ENCODE measurements around the gene COL17A1. TPM values are rescaled to one million over a fixed set of nuclear protein-coding genes. Genes with fewer than 3 reads are reported as not detected.

The COL17A1 gene
- total and polyA plus RNA-seq, 2 experiments from 2014 or later, result 1.1 to 1.3 TPM

- TF ChIP-seq, protein P1, sequence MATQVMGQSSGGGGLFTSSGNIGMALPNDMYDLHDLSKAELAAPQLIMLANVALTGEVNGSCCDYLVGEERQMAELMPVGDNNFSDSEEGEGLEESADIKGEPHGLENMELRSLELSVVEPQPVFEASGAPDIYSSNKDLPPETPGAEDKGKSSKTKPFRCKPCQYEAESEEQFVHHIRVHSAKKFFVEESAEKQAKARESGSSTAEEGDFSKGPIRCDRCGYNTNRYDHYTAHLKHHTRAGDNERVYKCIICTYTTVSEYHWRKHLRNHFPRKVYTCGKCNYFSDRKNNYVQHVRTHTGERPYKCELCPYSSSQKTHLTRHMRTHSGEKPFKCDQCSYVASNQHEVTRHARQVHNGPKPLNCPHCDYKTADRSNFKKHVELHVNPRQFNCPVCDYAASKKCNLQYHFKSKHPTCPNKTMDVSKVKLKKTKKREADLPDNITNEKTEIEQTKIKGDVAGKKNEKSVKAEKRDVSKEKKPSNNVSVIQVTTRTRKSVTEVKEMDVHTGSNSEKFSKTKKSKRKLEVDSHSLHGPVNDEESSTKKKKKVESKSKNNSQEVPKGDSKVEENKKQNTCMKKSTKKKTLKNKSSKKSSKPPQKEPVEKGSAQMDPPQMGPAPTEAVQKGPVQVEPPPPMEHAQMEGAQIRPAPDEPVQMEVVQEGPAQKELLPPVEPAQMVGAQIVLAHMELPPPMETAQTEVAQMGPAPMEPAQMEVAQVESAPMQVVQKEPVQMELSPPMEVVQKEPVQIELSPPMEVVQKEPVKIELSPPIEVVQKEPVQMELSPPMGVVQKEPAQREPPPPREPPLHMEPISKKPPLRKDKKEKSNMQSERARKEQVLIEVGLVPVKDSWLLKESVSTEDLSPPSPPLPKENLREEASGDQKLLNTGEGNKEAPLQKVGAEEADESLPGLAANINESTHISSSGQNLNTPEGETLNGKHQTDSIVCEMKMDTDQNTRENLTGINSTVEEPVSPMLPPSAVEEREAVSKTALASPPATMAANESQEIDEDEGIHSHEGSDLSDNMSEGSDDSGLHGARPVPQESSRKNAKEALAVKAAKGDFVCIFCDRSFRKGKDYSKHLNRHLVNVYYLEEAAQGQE (IDR thresholded peaks at IDR 0.05; ENCODE audit: unreplicated experiment), result no peak
- no peak for TF ChIP-seq POLR2AphosphoS5 (IDR thresholded peaks at IDR 0.05; ENCODE audit: low read depth)
- no peak for TF ChIP-seq JUNB (IDR thresholded peaks at IDR 0.05; ENCODE audit: unreplicated experiment)
- no peak for TF ChIP-seq ZNF331 (CRISPR knock-in tag; IDR thresholded peaks at IDR 0.05; ENCODE audit: low read depth)
Measured at GRCh38 chr10:104120512-104120902, 34.8 kb upstream of the COL17A1 start (continued).

DNA sequence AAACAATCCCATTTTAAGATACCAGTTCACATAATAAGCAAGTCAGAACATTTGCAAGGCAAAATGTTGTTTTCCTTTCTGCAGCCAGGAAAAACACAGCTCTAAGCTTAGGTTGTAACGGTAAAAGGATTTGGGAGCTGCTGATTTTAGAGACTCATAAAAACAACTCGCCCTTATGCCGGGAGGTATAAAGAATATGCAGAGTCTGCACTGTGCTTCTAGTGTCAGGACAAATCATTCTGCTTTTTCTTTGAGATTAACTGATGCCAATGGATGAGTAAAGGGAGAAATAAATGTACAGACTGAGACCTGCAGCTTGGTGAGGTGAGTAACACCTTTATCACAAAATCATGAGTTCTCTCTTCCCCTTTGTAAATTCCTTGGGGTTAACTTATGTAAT lies 34.3 kb upstream of the COL17A1 start:
- no peaks in the 10 kb centered on the region for H3K36me3 ChIP-seq (ENCODE audit: insufficient read depth)
- Mint-ChIP-seq H3K36me3 (ENCODE audit: low read depth) (no peaks in the 10 kb centered on the region; the same call in 1 of the 3 replicates), H3K4me3 (peak overlapping the region; percentile 7; the same call in 1 of the 3 replicates), H3K4me1 (peaks cover 25% of the 10 kb centered on the region), H3K9me3 (no peaks in the 10 kb centered on the region), H3K27me3 (ENCODE audit: insufficient read depth, low read depth, poor library complexity) (peaks cover 8% of the 10 kb centered on the region), H3K27ac (peak overlapping the region; percentile 100; the same call in 1 of the 2 replicates)
- peaks cover 14% of the 10 kb centered on the region; the same call in 1 of the 2 replicates for H3K4me1 ChIP-seq (ENCODE audit: insufficient read depth)
- no peaks in the 10 kb centered on the region for H3K27me3 ChIP-seq (ENCODE audit: insufficient read depth)
- H3K9me2 ChIP-seq (ENCODE audit: insufficient read depth), result no peaks in the 10 kb centered on the region
- no peak overlapping the region for H3K4me2 ChIP-seq
- peak overlapping the region; percentile 43 for H2AFZ ChIP-seq
- no peak overlapping the region for H3K27ac ChIP-seq (ENCODE audit: low read depth)
- H3K79me2 ChIP-seq (replicated peaks; ENCODE audit: insufficient read depth), result no peaks in the 10 kb centered on the region
- no peak overlapping the region for H3K4me3 ChIP-seq
- peaks cover 4% of the 10 kb centered on the region; the same call in 1 of the 2 replicates for H3F3A ChIP-seq (replicated peaks; ENCODE audit: low read depth)
- TF ChIP-seq ETS1 (IDR thresholded peaks at IDR 0.05), result no peak
- TF ChIP-seq EZH2phosphoT487 (IDR thresholded peaks at IDR 0.05; ENCODE audit: unreplicated experiment), result no peak
- DNase-seq (ENCODE audit: low spot score) (no peak), ATAC-seq (no peak)
- H4K20me1 ChIP-seq (replicated peaks; ENCODE audit: insufficient read depth), result no peaks in the 10 kb centered on the region

DNA sequence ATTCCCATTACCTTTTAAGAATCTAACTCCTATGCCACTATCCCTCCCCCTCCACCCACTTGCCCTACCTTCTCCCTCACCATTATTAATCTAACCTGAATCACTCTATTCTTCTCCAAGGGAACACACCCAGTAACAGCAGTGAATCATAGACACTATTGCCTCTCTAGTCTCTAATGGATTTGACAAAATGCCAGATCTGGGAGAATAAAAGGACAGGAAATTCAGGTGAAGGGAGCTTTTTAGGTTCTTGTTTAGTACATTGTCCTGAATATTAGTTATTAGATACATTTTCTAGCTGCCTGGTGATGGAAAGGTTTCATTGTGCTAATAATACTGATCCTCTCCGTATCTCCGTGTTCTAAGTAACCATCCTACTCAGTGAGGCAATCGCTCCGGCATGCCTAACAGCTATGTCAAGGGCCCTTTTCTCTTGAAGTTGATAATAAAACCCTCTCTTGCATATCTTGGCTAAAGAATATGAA lies 32.2 kb upstream of the COL17A1 start:
- no peak overlapping the region for H3K27ac ChIP-seq (ENCODE audit: low read depth)
- Mint-ChIP-seq H3K27ac (no peak overlapping the region), H3K4me1 (peaks cover 18% of the 10 kb centered on the region), H3K9me3 (no peaks in the 10 kb centered on the region), H3K27me3 (ENCODE audit: insufficient read depth, low read depth, poor library complexity) (peaks cover 8% of the 10 kb centered on the region), H3K36me3 (ENCODE audit: low read depth) (no peaks in the 10 kb centered on the region; the same call in 2 of the 3 replicates), H3K4me3 (no peak overlapping the region)
- TF ChIP-seq ZNF462 (CRISPR knock-in tag; IDR thresholded peaks at IDR 0.05), result no peak
- no peaks in the 10 kb centered on the region for H3K9me2 ChIP-seq (ENCODE audit: insufficient read depth)
- H3K4me2 ChIP-seq, result no peak overlapping the region
- peaks cover 4% of the 10 kb centered on the region; the same call in 1 of the 2 replicates for H3F3A ChIP-seq (replicated peaks; ENCODE audit: low read depth)
- DNase-seq (ENCODE audit: low spot score) (no peak), ATAC-seq (no peak)
- H2AFZ ChIP-seq, result no peak overlapping the region
- no peaks in the 10 kb centered on the region for H3K36me3 ChIP-seq (ENCODE audit: insufficient read depth)
- H3K27me3 ChIP-seq (ENCODE audit: insufficient read depth), result no peaks in the 10 kb centered on the region
- peaks cover 13% of the 10 kb centered on the region; the same call in 1 of the 2 replicates for H3K4me1 ChIP-seq (ENCODE audit: insufficient read depth)
- no peaks in the 10 kb centered on the region for H3K79me2 ChIP-seq (replicated peaks; ENCODE audit: insufficient read depth)
- H4K20me1 ChIP-seq (replicated peaks; ENCODE audit: insufficient read depth), result no peaks in the 10 kb centered on the region
- H3K4me3 ChIP-seq, result no peak overlapping the region
